Psoas muscle (tissue), 8 donors: ENCODE results near the gene TJP2. TPM values are rescaled to one million over a fixed set of nuclear protein-coding genes. Genes with fewer than 3 reads are reported as not detected.

Experiments
- ATAC-seq, 4 donors: fragments of 200-7000 bp; cut with Tn5 transposase; one replicate each; pipeline ENCODE4 v1.9.1; 2020; ENCODE audit warnings: moderate library complexity in 3 of 4, mild to moderate bottlenecking in 2 of 4
- DNase-seq, 2 donors: peaks; one replicate each; pipeline ENCODE4 v3.0.0-alpha.2; 2020
- H3K27ac ChIP-seq: fragments of 200-600 bp; one replicate; pipeline ENCODE4 v1.8.0; 2022
- H3K27me3 ChIP-seq, 3 donors: fragments of 200-600 bp in 1 of 3; one replicate each; pipeline versions ENCODE4 v1.6.1 to v1.8.0; 2013 to 2022; ENCODE audit warnings: low read length in 2 of 3, mild to moderate bottlenecking in 2 of 3, moderate library complexity in 1 of 3; ENCODE audit not compliant: insufficient read depth in 3 of 3
- H3K36me3 ChIP-seq, 2 donors: fragments of 200-600 bp in 1 of 2; one replicate each; pipeline versions ENCODE4 v1.6.1 to v1.8.0; 2013 to 2022; ENCODE audit warnings: low read depth in 1 of 2, mild to moderate bottlenecking in 1 of 2, moderate library complexity in 1 of 2; ENCODE audit not compliant: insufficient read depth in 1 of 2
- H3K4me1 ChIP-seq: fragments of 200-600 bp; one replicate; pipeline ENCODE4 v1.8.0; 2022
- H3K4me3 ChIP-seq: fragments of 200-600 bp; one replicate; pipeline ENCODE4 v1.8.0; 2022; ENCODE audit warnings: mild to moderate bottlenecking
- H3K9me3 ChIP-seq: fragments of 200-600 bp; one replicate; pipeline ENCODE4 v1.8.0; 2022
- CTCF ChIP-seq: fragments of 200-600 bp; IDR thresholded peaks from one replicate; pipeline ENCODE4 v1.8.0; 2022; ENCODE audit warnings: antibody characterized with exemption
- WGBS, 3 donors: extraction: QIAGEN DNeasy Blood & Tissue Kit; methylation state at CpG; one replicate each; pipeline versions ENCODE4 v1.1.6 to v1.1.7; 2013; 5-methylcytosine and 5-hydroxymethylcytosine counted together
- intact Hi-C, 2 donors: fragments of 100-400 bp; cut with DNase I; formaldehyde crosslinking; loops; one replicate each; pipeline versions ENCODE4 v1.11.0 to v1.14.2; 2022
- polyA plus RNA-seq, 3 donors: library from polyadenylated mRNA; stranded (reverse); fragments of 200-250 nt; gene quantifications; one replicate each; pipeline ENCODE4 v1.2.3, GENCODE V29; 2013
- total RNA-seq, 4 donors: library from RNA; stranded (reverse); fragmentation: NEBNext Ultra II Directional in 2 of 4; extraction: Animal tissue kit (Norgen Biotek cat#: 25700) in 2 of 4; gene quantifications; one replicate each; pipeline versions ENCODE4 v1.2.1 to v1.2.4, GENCODE V29; 2021 to 2023
- donor health status: healthy with polysubstance abuse.
- donor health status: DM: no; HTN: no; CAD: no; lungs with moderate emphysema.
- donor health status: Bipolar disorder and iron deficiency.
- donor health status: healthy.
- donor health status: DM: yes; HTN: yes; CAD: no.
- donor health status: DM: no; HTN: no; CAD: no.
- donor health status: DM: no; HTN: no; CAD: no.
- donor health status: DM: yes; HTN: yes; CAD: no.

TJP2 gene
- total and polyA plus RNA-seq, 7 donors: 6.6 to 25.1 (median 14.8) TPM

GRCh38 chr9:69249337-69249736 is 75.3 kb downstream of the TJP2 start:
- Histone ChIP-seq H3K27ac (no peak overlapping the region), H3K4me3 (no peak overlapping the region), H3K27me3 (no peaks in the 10 kb centered on the region), H3K36me3 (peaks cover 0 to 71% of the 10 kb centered on the region in 2 donors), H3K9me3 (no peaks in the 10 kb centered on the region), H3K4me1 (no peaks in the 10 kb centered on the region)
- ATAC-seq (peak in 3 of 4 donors; percentile 28 to 65 (median 61)), DNase-seq (peak in 1 of 2 donors; percentile 12)
- intact Hi-C loops: no loop called here
- WGBS, 3 donors: 62 to 75% (median 69%) methylated on average over 7 of the region's 7 CpGs
- TF ChIP-seq CTCF: no peak

GRCh38 chr9:69250681-69251080 is 76.6 kb downstream of the TJP2 start:
- WGBS, 3 donors: 60 to 95% (median 65%) methylated on average over 3 of the region's 3 CpGs
- no peak for DNase-seq
- peaks cover 0 to 75% of the 10 kb centered on the region in 2 donors for H3K36me3 ChIP-seq

GRCh38 chr9:69252436-69252835 is 78.4 kb downstream of the TJP2 start:
- intact Hi-C loops: no loop called here
- ATAC-seq (no peak), DNase-seq (no peak)
- Histone ChIP-seq H3K36me3 (peaks cover 0 to 63% of the 10 kb centered on the region in 2 donors), H3K27ac (no peak overlapping the region), H3K4me1 (no peaks in the 10 kb centered on the region), H3K27me3 (no peaks in the 10 kb centered on the region), H3K4me3 (no peak overlapping the region), H3K9me3 (no peaks in the 10 kb centered on the region)
- 84 to 93% (median 86%) methylated on average over 5 of the region's 5 CpGs for WGBS, 3 donors
- TF ChIP-seq CTCF: no peak

More at GRCh38 chr9:69250681-69251080, 76.6 kb downstream of the TJP2 start:
- H3K27ac ChIP-seq: no peak overlapping the region
- ATAC-seq: no peak
- no peaks in the 10 kb centered on the region for H3K4me1 ChIP-seq
- H3K27me3 ChIP-seq: no peaks in the 10 kb centered on the region
- intact Hi-C loops: no loop called here
- no peaks in the 10 kb centered on the region for H3K9me3 ChIP-seq
- TF ChIP-seq CTCF: no peak
- no peak overlapping the region for H3K4me3 ChIP-seq

GRCh38 chr9:69253057-69253456 is 79.0 kb downstream of the TJP2 start:
- Histone ChIP-seq H3K36me3 (peaks cover 0 to 57% of the 10 kb centered on the region in 2 donors), H3K4me1 (no peaks in the 10 kb centered on the region), H3K27me3 (no peaks in the 10 kb centered on the region), H3K9me3 (no peaks in the 10 kb centered on the region), H3K4me3 (no peak overlapping the region), H3K27ac (no peak overlapping the region)
- ATAC-seq (no peak), DNase-seq (no peak)
- no peak for TF ChIP-seq CTCF
- intact Hi-C loops: no loop called here
- WGBS, 3 donors: 36 to 45% (median 41%) methylated on average over 4 of the region's 4 CpGs

GRCh38 chr9:69254223-69254622 is 80.1 kb downstream of the TJP2 start:
- no peak for ATAC-seq
- Histone ChIP-seq H3K9me3 (no peaks in the 10 kb centered on the region), H3K4me1 (no peaks in the 10 kb centered on the region), H3K36me3 (peaks cover 0 to 49% of the 10 kb centered on the region in 2 donors), H3K4me3 (no peak overlapping the region), H3K27ac (no peak overlapping the region), H3K27me3 (no peaks in the 10 kb centered on the region)
- 83 to 92% (median 91%) methylated on average over 11 of the region's 11 CpGs for WGBS, 3 donors
- intact Hi-C loops: no loop called here
- no peak for DNase-seq
- no peak for TF ChIP-seq CTCF
